ENCODE results near the gene CDK1. TPM values are rescaled to one million over a fixed set of nuclear protein-coding genes. Genes with fewer than 3 reads are reported as not detected.

CDK1 gene
- total and polyA plus RNA-seq, 5 donors from 2014 or later, result 2.1 to 7.8 (median 3.6) TPM

Other genes starting within 250 kb of the CDK1 start
- 1.8 TPM for gene RHOBTB1, start 165.7 kb downstream of the CDK1 start, total RNA-seq
- gene RHOBTB1, start 165.7 kb downstream of the CDK1 start, polyA plus RNA-seq, result not detected